Heart left ventricle (tissue), 16 donors: Measurements from ENCODE around the gene DLG4. TPM values are rescaled to one million over a fixed set of nuclear protein-coding genes. Genes with fewer than 3 reads are reported as not detected.
A peak's percentile ranks its signal among the peaks of the same experiment; 100 is the strongest.

Experiments used
- ATAC-seq, 4 donors: fragments of 200-7000 bp; cut with Tn5 transposase; one replicate each; pipeline ENCODE4 v1.9.1; 2020 to 2022; ENCODE audit warnings: moderate library complexity in 4 of 4, mild to moderate bottlenecking in 3 of 4, moderate number of reproducible peaks in 1 of 4
- DNase-seq, 5 donors: peaks; one replicate each; pipeline ENCODE4 v3.0.0-alpha.2; 2020
- H3K27ac ChIP-seq, 12 donors: fragments of 200-600 bp; sonication (generic) in 4 of 12; one replicate each; pipeline versions ENCODE4 v1.5.0 to v1.8.0; 2016 to 2022; ENCODE audit warnings: mild to moderate bottlenecking in 2 of 12
- H3K27me3 ChIP-seq, 9 donors: fragments of 200-600 bp; sonication (generic) in 2 of 9; one replicate each; pipeline versions ENCODE4 v1.5.1 to v1.8.0; 2016 to 2022; ENCODE audit warnings: mild to moderate bottlenecking in 3 of 9
- H3K36me3 ChIP-seq, 9 donors: fragments of 200-600 bp; sonication (generic) in 2 of 9; one replicate each; pipeline versions ENCODE4 v1.5.0 to v1.8.0; 2018 to 2022; ENCODE audit warnings: mild to moderate bottlenecking in 2 of 9
- H3K4me1 ChIP-seq, 12 donors: fragments of 200-600 bp; sonication (generic) in 4 of 12; one replicate each; pipeline versions ENCODE4 v1.5.0 to v1.8.0; 2016 to 2022; ENCODE audit warnings: mild to moderate bottlenecking in 3 of 12
- H3K4me3 ChIP-seq, 12 donors: fragments of 200-600 bp; sonication (generic) in 4 of 12; one replicate each; pipeline versions ENCODE4 v1.5.0 to v1.8.0; 2017 to 2022; ENCODE audit warnings: mild to moderate bottlenecking in 9 of 12, moderate library complexity in 4 of 12
- H3K9me3 ChIP-seq, 12 donors: fragments of 200-600 bp; sonication (generic) in 4 of 12; one replicate each; pipeline versions ENCODE4 v1.5.0 to v1.8.0; 2016 to 2022; ENCODE audit warnings: mild to moderate bottlenecking in 1 of 12
- CTCF ChIP-seq, 12 donors: fragments of 200-600 bp; sonication (generic) in 4 of 12; IDR thresholded peaks; one replicate each; pipeline versions ENCODE4 v1.5.0 to v1.8.0; 2018 to 2022; ENCODE audit warnings: antibody characterized with exemption in 12 of 12, mild to moderate bottlenecking in 5 of 12
- POLR2A ChIP-seq, 2 donors: fragments of 450-650 bp; IDR thresholded peaks; one replicate each; pipeline ENCODE4 v1.6.1; 2017; ENCODE audit warnings: antibody characterized with exemption in 2 of 2, mild to moderate bottlenecking in 2 of 2, moderate library complexity in 2 of 2
- WGBS, 4 donors: extraction: QIAGEN DNeasy Blood & Tissue Kit in 2 of 4; methylation state at CpG; one replicate each; pipeline versions ENCODE4 v1.1.5 to v1.1.7; 2013 to 2018; 5-methylcytosine and 5-hydroxymethylcytosine counted together
- intact Hi-C, 10 donors: fragments of 100-400 bp; cut with DNase I; formaldehyde crosslinking; loops; one replicate each; pipeline versions ENCODE4 v1.11.1 to v1.14.2; 2022
- long read RNA-seq, 3 donors: library from polyadenylated mRNA; unstranded; transcript quantifications; one replicate each; pipeline ENCODE4 v2.0.0, GENCODE V29; 2020 to 2021
- polyA plus RNA-seq, 2 donors: library from polyadenylated mRNA; stranded (reverse); fragments of 200-250 nt; gene quantifications; one replicate each; pipeline ENCODE4 v1.2.3, GENCODE V29; 2013
- total RNA-seq, 9 donors: library from RNA; depleted of rRNA in 2 of 9; stranded (reverse); fragments of >200 nt in 2 of 9; fragmentation: NEBNext Ultra II Directional in 3 of 9; extraction: Animal tissue kit (Norgen Biotek cat#: 25700) in 3 of 9; gene quantifications; one replicate each; pipeline versions ENCODE4 v1.1.0 to v1.2.4, GENCODE V29; 2016 to 2023
- donor health status: ischemic (EF 13 %, LVEDD 7.1; RV severe dilation, severe dysfunction).
- donor health status: healthy with polysubstance abuse.
- donor health status: DM: no; HTN: yes; CAD: no.
- donor health status: DM: no; HTN: no; CAD: no.
- donor health status: ischemic (EF 25% LVEDD 6.9; RV normal size, moderate dysfunction).
- donor health status: ischemic (EF 25% LVEDD 5.7; RV mildly dilated, moderate dysfunction).
- donor health status: healthy.
- donor health status: DM: yes; HTN: yes; CAD: no.
- donor health status: ischemic (EF 35%, LVEDD 5.7; RV mildly dilated, moderate dysfunction).
- donor health status: nonischemic (EF 11% LVEDD 7.7; RV severe dilation, severe dysfunction).
- donor health status: DM: yes; HTN: yes; CAD: no.
- donor health status: PGD.
- donor health status: ischemic (EF 29% LVEDD 5.4; RV normal size, mild dysfunction).
- donor health status: nonischemic (EF 23%, LVEDD 6.1; RV moderate dilation, normal function).

Gene DLG4
- 10 to 100 TPM; 12.0 to 24.3 (median 16.6) TPM for total RNA-seq
- 10 to 100 TPM in 1 of 2 donors, 1 to 10 TPM in 1; 5.3 to 15.5 TPM for polyA plus RNA-seq
- long read RNA-seq, donor 1, partial matches to known transcripts = 0 of 7 reads
- long read RNA-seq, donor 1, other reads (novel, unspliced or antisense) = 6 of 7 reads
- long read RNA-seq, donor 2 = 0 reads
- long read RNA-seq, donor 3, partial matches to known transcripts = 1 of 6 reads
- long read RNA-seq, donor 3, other reads (novel, unspliced or antisense) = 5 of 6 reads

GRCh38 chr17:7219812-7220592 is at the start of gene DLG4, which contains the start of gene ACADVL:
Gene DLG4 (minus strand): TSS chr17:7219836.
Gene ACADVL (plus strand): TSS chr17:7219938. CDS start chr17:7219985, 47 bp downstream.
- peak within 1 kb of the TSS; percentile 95 to 100 (median 98) for H3K27ac ChIP-seq
- H3K4me3 ChIP-seq = peak within 1 kb of the TSS; percentile 69 to 100 (median 96)
- no peaks in the 10 kb centered on the region for H3K27me3 ChIP-seq
- TF ChIP-seq CTCF (IDR thresholded peaks at IDR 0.05) (no peak), POLR2A (IDR thresholded peaks at IDR 0.05) (peak in 1 of 2 donors; percentile 93)
- no peaks in the 10 kb centered on the region for H3K9me3 ChIP-seq
- 0% methylated on average over 34 to 63 of the region's 63 CpGs for WGBS, 4 donors
- intact Hi-C loops = loop anchor here in 2 of 10 donors (2.0 to 5.0 kb wide), 2 partner anchors 17 to 87 kb away; partner anchors contain the start of gene EIF5A (in 1 of the 2)
- H3K36me3 ChIP-seq = peaks cover 0 to 44% (median 41%) of the 10 kb centered on the region in 9 donors
- peak; percentile 73 to 87 (median 83) for ATAC-seq
- H3K4me1 ChIP-seq = peaks cover 6 to 92% (median 52%) of the 10 kb centered on the region in 12 donors
- DNase-seq = peak; percentile 94 to 97 (median 94)

- DNase-seq (no peak), ATAC-seq (no peak)
- intact Hi-C loops = no loop called here
- no peak for TF ChIP-seq CTCF (IDR thresholded peaks at IDR 0.05)
- TF ChIP-seq POLR2A (IDR thresholded peaks at IDR 0.05) = no peak
- Histone ChIP-seq H3K36me3 (no peaks in the 10 kb centered on the region), H3K27ac (no peak overlapping the region), H3K4me3 (no peak overlapping the region), H3K4me1 (peaks cover 0 to 20% (median 13%) of the 10 kb centered on the region in 12 donors), H3K9me3 (no peaks in the 10 kb centered on the region), H3K27me3 (peaks cover 12 to 48% (median 26%) of the 10 kb centered on the region in 9 donors)
- WGBS, 4 donors = 59 to 78% (median 68%) methylated on average over 1 of the region's 1 CpG
These were observed 47.1 kb upstream of the DLG4 start for GRCh38 chr17:7266784-7267183.

GRCh38 chr17:7263801-7264078 is 44.1 kb upstream of the DLG4 start:
- Histone ChIP-seq H3K9me3 (no peaks in the 10 kb centered on the region), H3K27me3 (peaks cover 18 to 62% (median 36%) of the 10 kb centered on the region in 9 donors), H3K27ac (no peak overlapping the region), H3K4me1 (peaks cover 0 to 36% (median 23%) of the 10 kb centered on the region in 12 donors), H3K4me3 (peak overlapping the region in 2 of 12 donors; percentile 26 to 64), H3K36me3 (peaks cover 0 to 13% (median 8%) of the 10 kb centered on the region in 9 donors)
- WGBS, 4 donors = 49 to 66% (median 56%) methylated on average over 4 of the region's 4 CpGs
- intact Hi-C loops = no loop called here
- DNase-seq = no peak
- TF ChIP-seq POLR2A (IDR thresholded peaks at IDR 0.05) = no peak
- no peak for TF ChIP-seq CTCF (IDR thresholded peaks at IDR 0.05)
- no peak for ATAC-seq
